Calu3 (cell line): ENCODE measurements around the gene RNPS1. TPM values are rescaled to one million over a fixed set of nuclear protein-coding genes. Genes with fewer than 3 reads are reported as not detected.
A peak's percentile ranks its signal among the peaks of the same experiment; 100 is the strongest.
"Not testable (repeated sequence)": the region's sequence is repeated elsewhere in the genome, so short reads cannot be mapped to it uniquely, and the experiment has no call there.

Experiments
- BruUV-seq: library from RNA; stranded (reverse); fragments of 400-500 nt; replicated peaks from 2 replicates; lab custom pipeline; 2021; lab: Mats Ljungman, UMichigan
- CTCF ChIA-PET: fragments of 300-600 bp; sonication (Branson Sonifier 250); formaldehyde crosslinking; loops from one replicate; lab custom pipeline; 2022; ENCODE audit warnings: antibody characterized with exemption; lab: Charles Lee
- DNase-seq: peaks from one replicate; pipeline ENCODE4 v3.0.0; 2022
- H3K27ac Mint-ChIP-seq: one replicate; pipeline ENCODE4 v1.8.0; 2022; ENCODE audit warnings: mixed read lengths; ENCODE audit not compliant: unreplicated experiment
- H3K27me3 Mint-ChIP-seq: one replicate; pipeline ENCODE4 v1.8.0; 2022; ENCODE audit warnings: mixed read lengths; ENCODE audit not compliant: unreplicated experiment
- H3K36me3 Mint-ChIP-seq: one replicate; pipeline ENCODE4 v1.8.0; 2022; ENCODE audit warnings: mild to moderate bottlenecking, moderate library complexity, mixed read lengths; ENCODE audit not compliant: insufficient read depth, unreplicated experiment
- H3K4me1 Mint-ChIP-seq: one replicate; pipeline ENCODE4 v1.8.0; 2022; ENCODE audit warnings: mild to moderate bottlenecking, low read depth, mixed read lengths; ENCODE audit not compliant: unreplicated experiment
- H3K4me3 Mint-ChIP-seq: one replicate; pipeline ENCODE4 v1.8.0; 2022; ENCODE audit warnings: mild to moderate bottlenecking, low read depth, moderate library complexity, mixed read lengths; ENCODE audit not compliant: unreplicated experiment
- H3K9me3 Mint-ChIP-seq: one replicate; pipeline ENCODE4 v1.8.0; 2022; ENCODE audit warnings: low read depth, mixed read lengths; ENCODE audit not compliant: unreplicated experiment
- CTCF ChIP-seq: fragments of 200-600 bp; IDR thresholded peaks from one replicate; pipeline ENCODE4 v1.8.0; 2022; ENCODE audit warnings: antibody characterized with exemption; ENCODE audit not compliant: unreplicated experiment
- intact Hi-C: fragments of 100-400 bp; cut with micrococcal nuclease; formaldehyde crosslinking; loops from one replicate; pipeline ENCODE4 v1.10.0; 2022; ENCODE audit not compliant: unreplicated experiment
- total RNA-seq: library from RNA; stranded (reverse); gene quantifications from 2 replicates; pipeline ENCODE4 v1.2.3, GENCODE V29; 2022

RNPS1 gene
- total RNA-seq, 1 experiment from 2014 or later = 287 TPM

DNA sequence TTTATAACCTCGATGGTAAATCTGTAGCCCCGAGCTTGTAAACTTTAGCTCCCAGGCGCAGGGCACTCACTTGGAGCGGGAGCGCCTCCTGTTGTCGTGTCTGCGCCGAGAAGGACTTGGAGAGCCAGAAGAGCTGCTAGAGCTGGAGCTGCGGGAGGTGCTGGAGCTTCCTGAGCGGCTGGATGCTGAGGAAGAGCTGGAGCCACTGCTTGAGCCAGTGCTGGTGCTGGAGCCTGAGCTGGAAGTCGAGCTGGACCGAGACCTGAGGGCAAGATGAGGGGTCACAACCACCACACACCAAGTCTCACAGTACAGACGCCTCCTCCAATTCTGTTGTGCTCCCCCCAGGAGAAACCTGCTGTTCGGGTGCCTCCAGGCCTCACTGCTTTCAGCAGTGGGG is 4.9 kb downstream of the RNPS1 start:
- H3K27ac Mint-ChIP-seq, BruUV-seq, H3K9me3 Mint-ChIP-seq, H3K27me3 Mint-ChIP-seq, CTCF ChIA-PET, H3K4me3 Mint-ChIP-seq, DNase-seq, intact Hi-C loops: not testable (repeated sequence)
- peaks cover 23% of the 10 kb centered on the region for H3K4me1 Mint-ChIP-seq
- peaks cover 97% of the 10 kb centered on the region for H3K36me3 Mint-ChIP-seq

- no peak overlapping the region for H3K27ac Mint-ChIP-seq
- intact Hi-C loops = no loop called here
- no peaks in the 10 kb centered on the region for H3K27me3 Mint-ChIP-seq
- BruUV-seq = no TSS peak
- no peak for DNase-seq
- H3K4me3 Mint-ChIP-seq = no peak overlapping the region
- TF ChIP-seq CTCF = no peak
- peaks cover 12% of the 10 kb centered on the region for H3K4me1 Mint-ChIP-seq
- H3K9me3 Mint-ChIP-seq = no peaks in the 10 kb centered on the region
- CTCF ChIA-PET = no interaction called here
- H3K36me3 Mint-ChIP-seq = peaks cover 94% of the 10 kb centered on the region
These were observed 7.7 kb downstream of the RNPS1 start for GRCh38 chr16:2260250-2260649.

DNA sequence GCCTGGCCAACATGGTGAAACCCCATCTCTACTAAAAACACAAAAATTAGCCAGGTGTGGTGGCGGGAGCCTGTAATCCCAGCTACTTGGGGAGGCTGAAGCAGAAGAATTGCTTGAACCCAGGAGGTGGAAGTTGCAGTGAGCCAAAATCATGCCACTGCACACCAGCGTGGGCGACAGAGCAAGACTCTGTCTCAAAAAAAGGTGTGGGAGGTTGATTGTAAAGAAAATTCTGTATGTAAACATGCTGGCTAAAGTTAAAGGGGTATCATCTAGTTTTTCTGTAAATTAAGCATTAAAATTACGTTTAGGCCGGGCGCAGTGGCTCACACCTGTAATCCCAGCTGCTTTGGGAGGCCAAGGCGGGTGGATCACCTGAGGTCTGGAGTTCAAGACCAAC is 9.4 kb downstream of the RNPS1 start:
- intact Hi-C loops, DNase-seq, H3K4me1 Mint-ChIP-seq, BruUV-seq, H3K4me3 Mint-ChIP-seq, H3K27ac Mint-ChIP-seq, H3K9me3 Mint-ChIP-seq, H3K27me3 Mint-ChIP-seq: not testable (repeated sequence)
- CTCF ChIA-PET = interaction anchor here (0.6 kb wide), 1 partner anchor 8 kb away, joined by 10 read pairs; no protein-coding TSS in a partner anchor
- H3K36me3 Mint-ChIP-seq = peaks cover 93% of the 10 kb centered on the region

- CTCF ChIA-PET = interaction anchor here (0.6 kb wide), 1 partner anchor 681 kb away, joined by 4 read pairs; no protein-coding TSS in a partner anchor
- no peak for DNase-seq
- intact Hi-C loops = no loop called here
These were observed 10.2 kb downstream of the RNPS1 start for GRCh38 chr16:2257726-2258125.

DNA sequence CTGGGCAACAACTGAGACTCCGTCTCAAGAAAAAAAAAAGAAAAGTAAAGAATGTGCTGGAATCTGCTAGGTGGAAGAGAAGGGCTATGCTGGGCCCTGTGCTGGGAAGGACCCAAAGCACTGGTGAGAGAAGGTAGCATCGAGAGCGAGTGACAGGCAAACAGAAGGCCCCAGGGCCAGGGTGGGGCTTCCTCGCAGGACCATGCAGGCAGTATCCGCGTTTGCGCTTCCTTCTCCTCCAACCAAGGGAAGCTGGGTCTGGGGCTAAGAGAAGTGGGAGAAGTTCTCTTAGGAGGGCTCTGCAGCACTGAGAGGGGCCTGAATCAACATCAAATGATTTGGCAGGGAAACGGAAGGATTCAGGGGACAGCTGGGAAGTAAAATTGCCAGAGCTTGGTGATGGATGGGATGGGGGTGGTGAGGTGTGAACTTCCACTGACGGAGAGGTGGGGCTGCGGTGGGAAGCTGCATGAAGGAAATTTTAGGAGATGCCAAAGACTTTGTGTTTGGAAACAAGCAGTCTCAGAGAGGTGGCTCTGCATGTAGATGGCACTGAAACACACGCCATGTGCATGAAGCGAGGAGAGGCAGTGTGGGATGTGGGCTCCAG is 11.3 kb downstream of the RNPS1 start:
- CTCF ChIA-PET = no interaction called here
- H3K4me3 Mint-ChIP-seq = no peak overlapping the region
- TF ChIP-seq CTCF = no peak
- H3K27me3 Mint-ChIP-seq = no peaks in the 10 kb centered on the region
- intact Hi-C loops = no loop called here
- no peaks in the 10 kb centered on the region for H3K9me3 Mint-ChIP-seq
- H3K36me3 Mint-ChIP-seq = peaks cover 93% of the 10 kb centered on the region
- no peak for DNase-seq
- H3K27ac Mint-ChIP-seq = peak overlapping the region; percentile 80
- BruUV-seq = no TSS peak
- peaks cover 20% of the 10 kb centered on the region for H3K4me1 Mint-ChIP-seq

More at GRCh38 chr16:2257726-2258125, 10.2 kb downstream of the RNPS1 start:
- TF ChIP-seq CTCF = no peak
- BruUV-seq = no TSS peak
- no peaks in the 10 kb centered on the region for H3K27me3 Mint-ChIP-seq
- H3K27ac Mint-ChIP-seq = no peak overlapping the region
- no peaks in the 10 kb centered on the region for H3K9me3 Mint-ChIP-seq
- H3K36me3 Mint-ChIP-seq = peaks cover 93% of the 10 kb centered on the region
- peaks cover 10% of the 10 kb centered on the region for H3K4me1 Mint-ChIP-seq
- H3K4me3 Mint-ChIP-seq = no peak overlapping the region
